Uterus (tissue), 4 donors: Measurements from ENCODE around the gene SNCAIP. TPM values are rescaled to one million over a fixed set of nuclear protein-coding genes. Genes with fewer than 3 reads are reported as not detected.
A peak's percentile ranks its signal among the peaks of the same experiment; 100 is the strongest.

ENCODE experiments used
- DNase-seq, 2 donors: peaks; one replicate each; pipeline ENCODE4 v3.0.0-alpha.2; 2019 to 2020
- H3K27ac ChIP-seq, 2 donors: fragments of 200-600 bp; sonication (generic); 1 replicate in 1 of 2; 2 replicates in 1 of 2; pipeline ENCODE4 v1.5.1; 2016 to 2018
- H3K27me3 ChIP-seq, 2 donors: fragments of 200-600 bp; sonication (generic); one replicate each; pipeline ENCODE4 v1.5.1; 2018 to 2019; ENCODE audit warnings: control low read depth in 1 of 2
- H3K36me3 ChIP-seq, 2 donors: fragments of 200-600 bp; sonication (generic); one replicate each; pipeline ENCODE4 v1.5.1; 2019; ENCODE audit warnings: control low read depth in 1 of 2
- H3K4me1 ChIP-seq, 2 donors: fragments of 200-600 bp; sonication (generic); one replicate each; pipeline ENCODE4 v1.5.1; 2018 to 2019; ENCODE audit warnings: control low read depth in 1 of 2
- H3K4me3 ChIP-seq, 2 donors: fragments of 200-600 bp; sonication (generic); 1 replicate in 1 of 2; 2 replicates in 1 of 2; pipeline ENCODE4 v1.5.1; 2018 to 2019; ENCODE audit warnings: mild to moderate bottlenecking in 1 of 2
- H3K9me3 ChIP-seq, 2 donors: fragments of 200-600 bp; sonication (generic); one replicate each; pipeline ENCODE4 v1.5.1; 2019; ENCODE audit warnings: control low read depth in 1 of 2
- POLR2A ChIP-seq, 2 donors: fragments of 450-650 bp; IDR thresholded peaks; one replicate each; pipeline ENCODE4 v1.6.1; 2016; ENCODE audit warnings: antibody characterized with exemption in 2 of 2, mild to moderate bottlenecking in 1 of 2, moderate library complexity in 1 of 2
- intact Hi-C: fragments of 100-400 bp; cut with DNase I; formaldehyde crosslinking; loops from one replicate; pipeline ENCODE4 v1.15.1; 2023; ENCODE audit warnings: low total_unique reads
- total RNA-seq, 4 donors: library from RNA; depleted of rRNA in 3 of 4; stranded (reverse); fragments of >200 nt in 3 of 4; gene quantifications; one replicate each; pipeline versions ENCODE4 v1.1.0 to v1.2.4, GENCODE V29; 2014 to 2023
- TF ChIP-seq, protein P1 (sequence below), 4 experiments: fragments of 200-600 bp in 2 of 4; fragments of 450-650 bp in 2 of 4; sonication (generic) in 2 of 4; IDR thresholded peaks; one replicate each; pipeline ENCODE4 v1.5.1; 2016 to 2019; ENCODE audit warnings: antibody characterized with exemption in 4 of 4, mild to moderate bottlenecking in 2 of 4, moderate library complexity in 1 of 4
- donor health status: DM: yes; HTN: yes; CAD: no.

SNCAIP gene
- total RNA-seq, 4 donors from 2014 or later = 15.3 to 104 (median 35.0) TPM

DNA sequence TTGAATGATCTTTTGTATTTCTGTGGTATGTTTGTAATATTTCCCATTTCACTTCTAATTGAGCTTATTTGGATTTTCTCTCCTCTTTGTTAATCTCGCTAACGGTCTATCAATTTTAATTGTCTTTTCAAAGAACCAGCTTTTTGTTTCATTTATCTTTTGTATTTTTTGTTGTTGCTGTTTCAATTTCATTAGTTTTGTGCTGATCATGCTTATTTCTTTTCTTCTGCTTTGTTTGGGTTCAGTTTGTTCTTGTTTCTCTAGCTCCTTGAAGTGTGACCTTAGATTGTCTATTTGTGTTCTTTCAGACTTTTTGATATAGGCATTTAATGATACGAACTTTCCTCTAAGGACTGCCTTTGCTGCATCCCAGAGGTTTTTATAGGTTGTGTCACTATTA is 28.4 kb upstream of the SNCAIP start:
- Histone ChIP-seq H3K27me3 (no peaks in the 10 kb centered on the region), H3K27ac (no peak overlapping the region), H3K9me3 (peaks cover 0 to 5% of the 10 kb centered on the region in 2 donors), H3K36me3 (no peaks in the 10 kb centered on the region), H3K4me1 (no peaks in the 10 kb centered on the region), H3K4me3 (no peak overlapping the region)
- intact Hi-C loops = no loop called here
- no peak for DNase-seq
- TF ChIP-seq POLR2A (IDR thresholded peaks at IDR 0.05) = no peak
- TF ChIP-seq, protein P1, sequence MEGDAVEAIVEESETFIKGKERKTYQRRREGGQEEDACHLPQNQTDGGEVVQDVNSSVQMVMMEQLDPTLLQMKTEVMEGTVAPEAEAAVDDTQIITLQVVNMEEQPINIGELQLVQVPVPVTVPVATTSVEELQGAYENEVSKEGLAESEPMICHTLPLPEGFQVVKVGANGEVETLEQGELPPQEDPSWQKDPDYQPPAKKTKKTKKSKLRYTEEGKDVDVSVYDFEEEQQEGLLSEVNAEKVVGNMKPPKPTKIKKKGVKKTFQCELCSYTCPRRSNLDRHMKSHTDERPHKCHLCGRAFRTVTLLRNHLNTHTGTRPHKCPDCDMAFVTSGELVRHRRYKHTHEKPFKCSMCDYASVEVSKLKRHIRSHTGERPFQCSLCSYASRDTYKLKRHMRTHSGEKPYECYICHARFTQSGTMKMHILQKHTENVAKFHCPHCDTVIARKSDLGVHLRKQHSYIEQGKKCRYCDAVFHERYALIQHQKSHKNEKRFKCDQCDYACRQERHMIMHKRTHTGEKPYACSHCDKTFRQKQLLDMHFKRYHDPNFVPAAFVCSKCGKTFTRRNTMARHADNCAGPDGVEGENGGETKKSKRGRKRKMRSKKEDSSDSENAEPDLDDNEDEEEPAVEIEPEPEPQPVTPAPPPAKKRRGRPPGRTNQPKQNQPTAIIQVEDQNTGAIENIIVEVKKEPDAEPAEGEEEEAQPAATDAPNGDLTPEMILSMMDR (IDR thresholded peaks at IDR 0.05) = no peak

DNA sequence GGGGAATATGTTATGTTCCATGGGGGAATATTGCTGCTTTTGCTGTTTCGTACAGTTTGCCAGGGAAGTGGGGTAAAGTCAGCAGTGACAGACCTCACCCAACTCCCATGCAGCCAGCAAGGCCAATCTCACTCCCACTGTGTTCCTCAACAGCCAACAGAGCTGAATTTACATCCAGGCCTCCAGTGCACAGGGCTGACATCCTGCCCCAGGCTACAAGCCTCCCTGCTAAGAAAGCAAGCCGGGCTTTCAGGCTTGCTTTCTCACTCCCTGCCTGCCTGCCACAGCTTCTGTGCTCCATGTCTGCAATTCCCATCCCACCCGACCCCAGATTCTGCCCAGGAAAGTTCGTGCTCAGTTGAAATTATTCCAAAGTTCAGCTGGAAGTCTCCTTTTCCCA is 25.5 kb upstream of the SNCAIP start:
- Histone ChIP-seq H3K27me3 (no peaks in the 10 kb centered on the region), H3K9me3 (peaks cover 0 to 5% of the 10 kb centered on the region in 2 donors), H3K27ac (no peak overlapping the region), H3K36me3 (no peaks in the 10 kb centered on the region), H3K4me3 (no peak overlapping the region), H3K4me1 (peaks cover 0 to 1% of the 10 kb centered on the region in 2 donors)
- TF ChIP-seq, protein P1 (IDR thresholded peaks at IDR 0.05) = no peak
- no peak for TF ChIP-seq POLR2A (IDR thresholded peaks at IDR 0.05)
- intact Hi-C loops = no loop called here
- no peak for DNase-seq

DNA sequence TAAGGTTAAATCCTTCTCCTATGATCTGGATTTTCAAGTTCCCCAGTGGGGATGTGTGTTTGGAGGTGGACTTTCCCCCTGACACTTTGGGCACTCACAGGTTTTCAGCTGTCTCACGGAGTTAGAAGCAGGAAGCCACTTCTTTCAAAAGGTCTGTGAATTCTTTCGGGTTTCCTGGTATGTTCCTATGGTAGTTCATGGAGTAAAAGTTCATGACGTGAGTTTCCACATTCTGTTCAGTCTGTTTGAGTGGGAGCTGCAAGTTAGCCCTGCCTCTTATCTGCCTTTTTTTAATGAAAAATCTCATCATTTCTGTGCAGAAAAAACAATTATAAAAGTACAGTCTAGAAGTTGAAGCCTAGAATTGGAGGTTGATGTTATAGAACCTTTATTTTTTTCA is 24.9 kb upstream of the SNCAIP start:
- TF ChIP-seq, protein P1 (IDR thresholded peaks at IDR 0.05) = no peak
- no peak for TF ChIP-seq POLR2A (IDR thresholded peaks at IDR 0.05)
- H3K36me3 ChIP-seq = no peaks in the 10 kb centered on the region
- no peak overlapping the region for H3K27ac ChIP-seq
- H3K9me3 ChIP-seq = peaks cover 0 to 5% of the 10 kb centered on the region in 2 donors
- intact Hi-C loops = no loop called here
- no peak for DNase-seq
- H3K4me3 ChIP-seq = no peak overlapping the region
- peaks cover 0 to 5% of the 10 kb centered on the region in 2 donors for H3K4me1 ChIP-seq
- no peaks in the 10 kb centered on the region for H3K27me3 ChIP-seq

DNA sequence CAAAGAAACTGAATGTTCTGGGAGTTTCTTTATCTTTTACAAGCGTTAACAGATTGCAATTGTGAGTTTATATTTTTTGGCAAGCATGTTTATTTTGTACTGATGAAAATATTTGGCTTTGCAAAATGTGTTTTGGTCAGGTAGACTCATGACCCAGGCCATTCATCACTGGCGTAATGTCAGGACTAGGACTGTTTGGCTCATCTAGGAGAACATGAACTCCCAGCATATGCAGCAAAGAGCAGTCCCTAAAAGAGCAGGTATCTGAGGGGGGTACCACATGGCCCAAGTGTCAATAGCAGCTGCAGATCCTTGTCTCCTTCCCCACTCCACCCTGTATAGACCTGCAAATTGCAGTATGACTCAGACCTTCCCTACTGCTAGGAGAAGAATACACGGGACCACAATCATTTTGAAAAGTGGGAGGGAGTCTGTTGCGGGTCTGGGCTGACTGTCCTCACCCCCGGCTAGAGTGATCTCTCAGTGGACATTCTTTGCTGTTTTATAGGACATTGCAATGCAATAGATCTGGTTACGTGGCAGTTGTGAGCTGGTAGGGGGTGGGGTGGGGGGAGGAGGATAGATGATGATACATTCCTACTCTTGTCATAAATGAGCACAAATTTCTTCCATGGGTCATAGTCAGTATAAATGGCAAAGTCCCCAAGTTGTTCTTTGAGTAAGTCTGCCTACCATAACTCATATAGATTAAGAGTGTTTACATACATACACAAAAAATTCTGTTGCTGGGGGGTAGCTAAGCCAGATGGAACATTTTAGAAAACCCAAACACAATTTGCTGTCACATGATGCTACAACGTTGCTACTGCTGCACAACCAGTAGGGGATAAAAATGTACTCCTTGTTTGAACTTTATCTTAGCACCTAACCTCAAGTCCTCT is 20.8 kb upstream of the SNCAIP start:
- Histone ChIP-seq H3K9me3 (no peaks in the 10 kb centered on the region), H3K36me3 (no peaks in the 10 kb centered on the region), H3K4me3 (no peak overlapping the region), H3K27me3 (no peaks in the 10 kb centered on the region), H3K27ac (peak overlapping the region; percentile 59 to 79), H3K4me1 (peaks cover 12 to 19% of the 10 kb centered on the region in 2 donors)
- intact Hi-C loops = no loop called here
- TF ChIP-seq, protein P1 (IDR thresholded peaks at IDR 0.05) = no peak
- no peak for TF ChIP-seq POLR2A (IDR thresholded peaks at IDR 0.05)
- DNase-seq = peak; percentile 29 to 63

DNA sequence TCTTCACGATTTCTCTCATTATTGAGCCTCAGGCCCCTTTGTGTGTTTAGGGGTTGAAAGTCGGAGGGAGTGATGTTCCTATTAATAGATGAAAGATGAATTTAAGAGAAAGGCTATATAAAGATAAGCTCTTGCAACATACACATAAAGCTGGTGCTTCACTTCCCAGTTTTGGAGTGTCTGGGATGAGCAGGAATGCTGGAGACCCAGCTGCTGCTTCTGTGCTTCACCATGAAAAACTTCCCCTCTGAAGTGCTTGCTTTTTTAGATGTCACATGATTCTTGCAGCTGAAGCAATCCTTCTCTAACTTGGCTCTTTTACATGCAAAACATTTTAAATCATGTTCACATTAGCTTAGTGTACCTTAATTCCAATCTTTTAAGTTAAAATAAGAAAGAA is 19.7 kb upstream of the SNCAIP start:
- Histone ChIP-seq H3K36me3 (no peaks in the 10 kb centered on the region), H3K4me1 (peaks cover 12 to 19% of the 10 kb centered on the region in 2 donors), H3K4me3 (no peak overlapping the region), H3K27ac (peak overlapping the region; percentile 59 to 79), H3K9me3 (no peaks in the 10 kb centered on the region), H3K27me3 (no peaks in the 10 kb centered on the region)
- intact Hi-C loops = no loop called here
- no peak for TF ChIP-seq POLR2A (IDR thresholded peaks at IDR 0.05)
- TF ChIP-seq, protein P1 (IDR thresholded peaks at IDR 0.05) = no peak
- DNase-seq = peak; percentile 42 to 58
